PC-3 (cell line): ENCODE results near the gene PPP1R12A. TPM values are rescaled to one million over a fixed set of nuclear protein-coding genes. Genes with fewer than 3 reads are reported as not detected.

Experiments
- ATAC-seq: fragments of 200-7000 bp; cut with Tn5 transposase; 2 replicates; pipeline ENCODE4 v1.9.1; 2020; ENCODE audit warnings: mild to moderate bottlenecking, moderate library complexity
- BruUV-seq: library from RNA; stranded (reverse); fragments of 400-500 nt; replicated peaks from 2 replicates; lab custom pipeline; 2021; lab: Mats Ljungman, UMichigan
- CTCF ChIA-PET: fragments of 300-600 bp; sonication (Branson Sonifier 250); formaldehyde crosslinking; loops from one replicate; lab custom pipeline; 2022; ENCODE audit warnings: antibody characterized with exemption; lab: Charles Lee
- POLR2A ChIA-PET: fragments of 300-600 bp; sonication (Branson Sonifier 250); formaldehyde crosslinking; loops from one replicate; lab custom pipeline; 2022; ENCODE audit warnings: antibody characterized with exemption; ENCODE audit not compliant: unreplicated experiment; lab: Charles Lee
- DNase-seq: peaks from one replicate; pipeline ENCODE4 v3.0.0-alpha.2; 2015
- H2AFZ ChIP-seq: fragments of 300-600 bp; sonication (generic); 2 replicates; pipeline ENCODE4 v1.6.0; 2016; ENCODE audit warnings: antibody characterized with exemption, low read length
- H3F3A ChIP-seq: fragments of 300-600 bp; sonication (generic); one replicate; pipeline ENCODE4 v1.6.0; 2017; ENCODE audit warnings: antibody characterized with exemption, low read length, control low read depth, mild to moderate bottlenecking; ENCODE audit not compliant: unreplicated experiment
- H3K27ac ChIP-seq: fragments of 300-600 bp; sonication (generic); 2 replicates; pipeline ENCODE4 v1.5.1; 2016; ENCODE audit warnings: mild to moderate bottlenecking, low read length
- H3K27me3 ChIP-seq: fragments of 300-600 bp; sonication (generic); 2 replicates; pipeline ENCODE4 v1.6.1; 2016; ENCODE audit warnings: low read length, mixed read lengths
- H3K36me3 ChIP-seq: fragments of 300-600 bp; sonication (generic); 2 replicates; pipeline ENCODE4 v1.6.1; 2016; ENCODE audit warnings: low read depth, mixed run types, low read length, mixed read lengths
- H3K4me1 ChIP-seq: fragments of 300-600 bp; sonication (generic); 2 replicates; pipeline ENCODE4 v1.5.1; 2016; ENCODE audit warnings: low read length; ENCODE audit not compliant: insufficient read depth
- H3K4me2 ChIP-seq: fragments of 300-600 bp; sonication (generic); 2 replicates; pipeline ENCODE4 v1.6.0; 2016; ENCODE audit warnings: low read length
- H3K4me3 ChIP-seq: fragments of 300-600 bp; sonication (generic); 2 replicates; pipeline ENCODE4 v1.5.1; 2016; ENCODE audit warnings: mild to moderate bottlenecking, low read length, mixed read lengths
- H3K79me2 ChIP-seq: fragments of 300-600 bp; sonication (generic); 2 replicates; pipeline ENCODE4 v1.6.1; 2017; ENCODE audit warnings: low read length, mixed read lengths
- H3K9ac ChIP-seq: fragments of 300-600 bp; sonication (generic); 2 replicates; pipeline ENCODE4 v1.6.0; 2016; ENCODE audit warnings: mild to moderate bottlenecking, low read length
- H3K9me2 ChIP-seq: fragments of 300-600 bp; sonication (generic); replicated peaks from 2 replicates; pipeline ENCODE4 v1.6.1; 2016; ENCODE audit warnings: mixed run types, low read length, mixed read lengths
- H3K9me3 ChIP-seq: fragments of 300-600 bp; sonication (generic); 2 replicates; pipeline ENCODE4 v1.6.1; 2016; ENCODE audit warnings: low read length, mixed read lengths
- H4K20me1 ChIP-seq: fragments of 300-600 bp; sonication (generic); 2 replicates; pipeline ENCODE4 v1.6.1; 2016; ENCODE audit warnings: low read length, mixed read lengths
- CTCF ChIP-seq: fragments of 300-600 bp; sonication (generic); conservative IDR thresholded peaks from 2 replicates; pipeline ENCODE4 v1.5.1; 2017; ENCODE audit warnings: antibody characterized with exemption, low read depth, mild to moderate bottlenecking, low read length
- EZH2 ChIP-seq: fragments of 300-600 bp; sonication (generic); IDR thresholded peaks from one replicate; pipeline ENCODE4 v1.6.1; 2017; ENCODE audit warnings: antibody characterized with exemption, mild to moderate bottlenecking, low read length; ENCODE audit not compliant: unreplicated experiment
- EZH2phosphoT487 ChIP-seq: fragments of 300-600 bp; sonication (generic); IDR thresholded peaks from 2 replicates; pipeline ENCODE4 v1.6.1; 2018; ENCODE audit warnings: mild to moderate bottlenecking, antibody characterized with exemption, low read length, borderline replicate concordance
- intact Hi-C: fragments of 100-400 bp; cut with micrococcal nuclease; formaldehyde crosslinking; loops from 2 replicates; pipeline ENCODE4 v1.9.0; 2023
- total RNA-seq: library from RNA; depleted of rRNA; stranded (reverse); fragments of >200 nt; gene quantifications from 2 replicates; pipeline ENCODE4 v1.2.3, GENCODE V29; 2014

PPP1R12A gene
- total RNA-seq, 1 experiment from 2014 or later, result 43.2 TPM

GRCh38 chr12:79959484-79959883 is 24.6 kb upstream of the PPP1R12A start:
- no peaks in the 10 kb centered on the region for H3F3A ChIP-seq
- TF ChIP-seq EZH2 (no peak), EZH2phosphoT487 (no peak), CTCF (no peak)
- ChIA-PET CTCF (no interaction called here), POLR2A (no interaction called here)
- H3K27me3 ChIP-seq, result no peaks in the 10 kb centered on the region
- H3K36me3 ChIP-seq, result no peaks in the 10 kb centered on the region
- H4K20me1 ChIP-seq, result no peaks in the 10 kb centered on the region
- no peak overlapping the region for H3K27ac ChIP-seq
- no peaks in the 10 kb centered on the region for H3K79me2 ChIP-seq
- no peak overlapping the region for H3K4me3 ChIP-seq
- H3K4me2 ChIP-seq, result no peak overlapping the region
- DNase-seq (no peak), ATAC-seq (no peak)
- no peak overlapping the region for H2AFZ ChIP-seq
- no peaks in the 10 kb centered on the region for H3K9me2 ChIP-seq
- H3K9ac ChIP-seq, result no peak overlapping the region
- BruUV-seq, result no TSS peak
- H3K4me1 ChIP-seq, result no peaks in the 10 kb centered on the region
- no peaks in the 10 kb centered on the region for H3K9me3 ChIP-seq
- intact Hi-C loops, result no loop called here

- H3K27me3 ChIP-seq, result no peaks in the 10 kb centered on the region
- H3K9ac ChIP-seq, result no peak overlapping the region
- H3K9me3 ChIP-seq, result no peaks in the 10 kb centered on the region
- no peak overlapping the region for H3K4me2 ChIP-seq
- no peak overlapping the region for H3K27ac ChIP-seq
- no peaks in the 10 kb centered on the region for H3K9me2 ChIP-seq
- BruUV-seq, result no TSS peak
- ChIA-PET POLR2A (no interaction called here), CTCF (no interaction called here)
- H3K4me3 ChIP-seq, result no peak overlapping the region
- ATAC-seq (no peak), DNase-seq (no peak)
- TF ChIP-seq EZH2 (no peak), EZH2phosphoT487 (no peak), CTCF (no peak)
- H4K20me1 ChIP-seq, result no peaks in the 10 kb centered on the region
- intact Hi-C loops, result no loop called here
- H3K79me2 ChIP-seq, result no peaks in the 10 kb centered on the region
- no peaks in the 10 kb centered on the region for H3F3A ChIP-seq
- H3K4me1 ChIP-seq, result no peaks in the 10 kb centered on the region
- H2AFZ ChIP-seq, result no peak overlapping the region
- no peaks in the 10 kb centered on the region for H3K36me3 ChIP-seq
Measured at GRCh38 chr12:79956896-79957295, 22.0 kb upstream of the PPP1R12A start.

GRCh38 chr12:79955561-79955960 is 20.7 kb upstream of the PPP1R12A start:
- H3K4me3 ChIP-seq, result no peak overlapping the region
- BruUV-seq, result no TSS peak
- ChIA-PET CTCF (no interaction called here), POLR2A (no interaction called here)
- H3K36me3 ChIP-seq, result no peaks in the 10 kb centered on the region
- no peaks in the 10 kb centered on the region for H4K20me1 ChIP-seq
- no peaks in the 10 kb centered on the region for H3K9me3 ChIP-seq
- H3K4me1 ChIP-seq, result no peaks in the 10 kb centered on the region
- intact Hi-C loops, result no loop called here
- no peaks in the 10 kb centered on the region for H3K79me2 ChIP-seq
- no peak overlapping the region for H3K4me2 ChIP-seq
- no peak overlapping the region for H2AFZ ChIP-seq
- no peaks in the 10 kb centered on the region for H3K27me3 ChIP-seq
- no peaks in the 10 kb centered on the region for H3F3A ChIP-seq
- DNase-seq (no peak), ATAC-seq (no peak)
- TF ChIP-seq CTCF (no peak), EZH2phosphoT487 (no peak), EZH2 (no peak)
- no peak overlapping the region for H3K27ac ChIP-seq
- no peaks in the 10 kb centered on the region for H3K9me2 ChIP-seq
- no peak overlapping the region for H3K9ac ChIP-seq
